Activated gamma-delta T cell (primary cell): Measurements from ENCODE around the gene TANGO2.

Experiments
- DNase-seq: peaks from one replicate; lab custom pipeline; 2025; lab: John Stamatoyannopoulos, UW

TANGO2 gene

DNA sequence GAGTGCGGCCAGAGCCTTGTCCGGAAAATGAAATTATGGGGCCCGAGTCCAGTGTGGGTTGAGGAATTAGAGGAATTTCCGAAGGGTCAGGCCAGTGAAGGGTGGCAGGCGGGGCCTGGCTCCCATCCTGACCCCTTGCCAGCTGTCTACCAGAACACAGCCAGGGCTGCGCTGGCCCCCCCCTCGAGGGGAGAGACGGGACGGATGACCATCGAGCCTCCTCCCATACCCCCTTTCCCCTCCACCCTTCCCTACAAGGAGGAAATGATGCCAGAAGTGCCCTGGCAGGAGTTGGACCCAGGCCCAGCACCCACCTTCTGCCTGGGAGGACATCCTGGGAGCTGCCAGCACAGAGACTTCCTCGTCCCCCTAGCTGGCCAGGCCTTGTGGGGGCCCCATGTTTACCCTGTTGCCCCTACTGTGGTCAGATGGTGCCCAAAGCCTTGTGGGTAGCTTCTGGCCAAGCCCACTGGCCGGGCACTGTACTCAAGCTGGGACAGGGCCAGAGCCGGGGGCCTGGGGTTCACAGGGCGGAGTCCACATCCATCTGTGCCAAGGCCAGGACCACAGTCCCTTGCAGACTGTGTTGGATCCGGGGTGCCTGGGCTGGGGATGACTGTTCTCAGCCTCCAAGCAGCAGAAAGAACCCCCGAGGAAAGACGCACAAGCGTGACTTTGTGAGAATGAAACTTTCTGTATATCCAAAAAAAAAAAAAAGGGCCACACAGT, 25.1 kb upstream of the TANGO2 start:
- no peak for DNase-seq

DNA sequence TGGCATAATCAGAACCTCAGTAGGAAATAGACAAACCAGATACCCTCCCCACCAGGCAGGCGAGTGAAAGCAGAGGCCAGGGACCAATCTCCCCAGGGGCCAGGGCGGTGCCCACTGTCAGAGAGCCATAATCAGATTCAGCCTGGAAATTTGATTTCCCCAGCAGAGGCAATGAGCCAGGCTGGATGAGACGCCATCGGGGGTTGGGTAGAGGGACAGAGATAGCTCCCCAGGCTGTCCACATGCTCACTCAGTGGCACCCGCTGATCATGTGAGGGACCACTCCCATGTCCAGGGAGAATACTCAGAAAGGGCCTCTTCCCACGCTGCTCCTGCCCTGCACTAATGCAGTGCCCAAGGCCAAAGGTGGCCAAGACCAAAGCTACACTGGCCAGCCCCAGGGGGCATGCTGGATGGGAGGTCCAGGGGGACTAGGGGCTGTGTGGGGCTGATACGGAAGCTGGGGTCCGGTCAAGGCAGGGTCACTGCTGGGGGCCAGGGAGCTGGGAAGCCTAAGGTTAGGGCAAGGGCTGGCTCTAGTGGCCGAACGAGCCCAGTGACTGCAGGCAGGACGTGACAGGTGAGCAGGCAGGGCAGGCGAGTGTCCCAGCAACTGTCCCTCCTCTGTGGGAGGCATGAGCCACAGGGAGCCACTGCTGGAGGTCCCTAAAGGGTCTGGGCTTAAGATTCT, 24.1 kb upstream of the TANGO2 start:
- no peak for DNase-seq

DNA sequence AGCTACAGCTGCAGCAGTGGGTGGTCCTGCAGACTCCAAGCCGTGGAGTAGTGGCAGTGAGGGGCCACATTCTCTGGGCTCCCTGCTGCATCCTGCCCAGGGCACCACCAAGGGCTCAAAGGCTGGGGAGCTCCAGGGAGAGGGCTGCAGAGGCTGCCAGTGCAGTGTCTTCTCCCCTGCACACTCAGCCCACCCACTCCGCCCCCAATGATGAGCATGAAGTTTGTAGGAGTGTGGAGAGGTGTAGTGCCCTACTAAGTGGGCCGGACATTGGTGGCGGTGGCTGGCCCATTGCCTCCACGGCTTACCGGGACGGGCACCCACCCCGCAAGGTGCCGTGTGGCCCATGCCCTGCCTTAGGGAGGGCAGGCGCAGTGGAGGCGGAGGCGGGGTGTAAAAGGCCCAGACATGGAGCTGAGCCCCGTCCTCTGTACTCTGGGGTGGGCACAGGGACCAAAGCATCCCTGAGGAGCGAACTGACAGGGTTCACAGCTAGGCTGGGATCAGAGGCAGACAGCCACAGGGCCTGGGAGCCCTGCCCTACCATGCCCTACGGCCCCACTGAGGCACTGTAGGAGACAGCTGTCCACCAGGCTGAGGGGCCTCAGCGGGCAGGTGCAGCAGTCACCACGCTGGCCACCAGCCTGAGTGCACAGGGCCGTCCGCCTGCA, 23.2 kb upstream of the TANGO2 start:
- DNase-seq: no peak

DNA sequence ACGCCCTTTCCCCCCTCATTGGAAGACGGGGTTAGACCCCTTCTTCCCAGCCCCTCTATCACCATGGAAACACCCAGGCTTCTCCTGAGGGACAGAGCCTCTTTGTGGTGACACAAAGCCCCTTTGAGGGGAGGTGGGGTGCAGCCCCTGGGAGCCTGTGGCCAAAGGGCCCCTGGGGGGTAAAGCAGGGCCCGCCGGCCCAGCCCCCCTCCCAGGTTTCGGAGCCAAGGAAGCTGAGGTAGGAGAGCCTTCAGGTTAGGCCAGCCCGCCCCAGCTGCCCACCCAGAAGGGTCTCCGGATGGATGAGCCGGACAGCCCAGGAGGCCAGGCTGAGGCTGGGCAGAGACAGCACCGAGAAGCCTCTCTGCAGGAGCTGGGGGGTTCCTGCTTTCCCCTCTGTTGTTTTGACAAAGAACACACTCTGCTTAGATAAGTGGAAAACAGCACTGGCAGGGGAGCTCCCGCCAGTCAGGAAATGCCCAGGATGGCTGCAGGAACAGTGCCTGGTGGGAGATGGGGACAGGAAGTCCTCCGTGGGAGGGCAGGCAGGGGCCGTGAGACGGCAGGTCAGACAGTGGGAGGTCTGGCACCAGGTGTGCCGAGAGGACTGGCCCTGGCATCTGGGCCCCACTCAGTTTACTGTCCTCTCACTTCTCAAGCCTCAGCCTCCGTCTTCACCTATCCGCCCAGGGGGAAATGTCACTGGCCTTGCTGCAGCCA, 22.5 kb upstream of the TANGO2 start:
- no peak for DNase-seq

DNA sequence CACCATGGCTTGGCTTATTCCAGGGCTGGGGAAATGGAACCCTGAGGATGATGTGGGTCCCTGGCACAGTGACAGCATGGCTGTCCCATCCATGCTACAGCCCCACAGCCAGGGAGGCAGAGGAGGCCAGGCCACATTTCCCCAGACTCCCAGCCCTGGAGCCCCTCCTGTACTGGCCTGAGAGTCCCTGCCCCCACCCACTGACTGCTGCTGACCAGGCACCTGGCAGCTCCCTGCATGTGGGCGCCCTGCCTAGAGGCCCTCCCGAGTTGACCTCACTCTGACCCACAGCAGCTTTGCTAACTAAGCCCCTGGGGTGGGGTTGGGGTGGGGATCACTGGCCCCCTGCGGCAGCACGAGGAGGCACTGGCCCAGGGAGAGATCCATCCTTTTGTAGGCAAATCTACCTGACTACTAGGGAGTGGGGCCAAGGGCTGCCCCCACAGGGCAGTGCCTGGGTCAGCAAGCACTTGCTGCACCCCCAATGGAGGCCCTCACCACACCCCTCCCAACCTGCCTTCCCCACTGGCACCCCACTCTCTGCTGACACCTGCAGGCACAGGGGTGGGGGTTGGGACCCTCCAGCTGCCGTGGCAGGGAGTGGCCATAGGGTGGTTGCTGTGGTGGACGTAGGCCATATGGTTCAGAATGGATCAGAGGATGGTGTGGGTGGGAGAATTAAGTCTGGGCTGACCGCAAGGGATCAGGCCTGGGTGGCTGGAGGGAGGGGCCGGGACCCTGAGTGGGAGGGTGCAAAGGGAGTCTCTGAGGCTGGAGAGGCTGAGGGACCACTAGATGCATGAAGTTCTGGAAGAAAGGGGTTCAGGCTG, 21.7 kb upstream of the TANGO2 start:
- no peak for DNase-seq

DNA sequence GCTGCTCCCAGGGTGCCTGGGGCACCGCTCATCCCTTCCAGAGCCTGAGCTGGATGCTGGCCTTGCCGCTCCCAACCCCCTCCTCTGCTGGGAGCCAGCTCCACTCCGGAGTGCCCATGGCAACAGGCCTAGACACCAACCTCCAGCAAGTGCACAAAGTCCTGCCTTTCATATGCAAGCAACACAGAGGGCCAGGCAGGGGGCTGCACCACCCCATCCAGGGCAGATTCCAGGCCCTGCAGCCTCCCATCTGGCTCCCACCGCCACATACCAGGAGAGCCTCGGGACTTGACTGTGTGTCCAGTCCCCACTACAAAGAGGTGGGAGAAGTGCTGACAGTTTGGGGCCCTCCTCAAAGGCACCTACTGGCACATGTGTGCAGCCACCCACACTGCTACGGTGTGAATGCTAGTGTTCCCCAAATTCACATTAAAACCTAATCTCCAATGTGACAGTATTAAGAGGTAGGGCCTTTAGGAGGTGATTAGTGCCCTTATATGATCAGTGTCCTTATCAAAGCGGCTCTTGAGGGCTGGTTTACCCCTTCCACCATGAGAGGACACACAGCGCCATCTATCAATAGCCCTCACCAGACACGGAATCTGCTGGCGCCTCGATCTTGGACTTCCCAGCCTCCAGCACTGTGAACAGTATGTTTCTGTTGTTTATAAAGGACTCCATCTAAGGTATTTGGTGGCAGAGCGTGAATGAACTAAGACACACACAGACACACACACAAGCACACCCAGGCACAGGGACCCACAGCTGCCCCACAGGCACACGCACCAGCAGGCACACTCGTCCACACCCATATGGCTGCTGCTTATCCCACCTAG, 20.4 kb upstream of the TANGO2 start:
- no peak for DNase-seq

DNA sequence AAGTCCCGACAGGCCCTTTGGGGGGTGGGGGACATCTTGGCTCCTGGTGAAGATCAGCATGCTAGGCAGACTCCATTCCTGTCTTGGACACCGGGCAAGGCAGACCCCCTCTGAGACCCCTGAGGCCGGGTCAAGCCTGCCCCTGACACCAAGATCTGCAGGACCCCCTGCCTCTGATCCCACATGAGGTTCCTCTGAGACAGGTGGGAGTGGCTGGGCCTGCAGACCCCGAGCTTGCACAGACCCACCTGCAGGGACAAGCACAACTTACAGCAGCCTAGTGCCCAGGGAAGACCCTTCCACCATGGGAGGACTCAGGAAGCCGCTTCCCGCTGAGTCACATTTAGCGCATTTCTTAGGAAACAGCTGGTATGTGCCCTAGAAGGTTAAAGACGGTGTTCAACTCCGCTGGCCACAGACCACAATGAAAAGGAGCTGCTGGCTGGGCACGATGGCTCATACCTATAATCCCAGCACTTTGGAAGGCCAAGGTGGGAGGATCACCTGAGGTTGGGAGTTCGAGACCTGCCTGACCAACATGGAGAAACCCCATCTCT, 19.8 kb upstream of the TANGO2 start:
- no peak for DNase-seq

DNA sequence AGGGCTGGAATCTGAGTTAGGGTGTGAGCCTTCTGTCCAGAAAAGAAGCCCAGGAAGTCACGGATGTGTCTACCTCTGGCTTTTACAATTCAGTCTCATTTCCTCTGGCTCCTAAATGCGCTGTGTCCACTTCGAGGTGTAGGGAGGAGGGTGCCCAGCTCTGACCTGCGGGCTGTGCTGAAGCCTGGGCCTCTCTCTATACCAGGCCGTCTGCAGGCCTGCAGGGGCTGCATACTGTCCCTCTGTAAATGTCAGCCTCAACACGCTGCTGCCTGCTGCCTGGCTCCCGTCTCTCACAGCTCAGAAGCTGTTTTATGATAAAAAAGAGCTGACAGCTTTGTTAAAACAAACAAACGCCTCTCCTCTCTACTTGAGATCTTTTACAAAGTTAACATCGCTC, 18.8 kb upstream of the TANGO2 start:
- DNase-seq: no peak

DNA sequence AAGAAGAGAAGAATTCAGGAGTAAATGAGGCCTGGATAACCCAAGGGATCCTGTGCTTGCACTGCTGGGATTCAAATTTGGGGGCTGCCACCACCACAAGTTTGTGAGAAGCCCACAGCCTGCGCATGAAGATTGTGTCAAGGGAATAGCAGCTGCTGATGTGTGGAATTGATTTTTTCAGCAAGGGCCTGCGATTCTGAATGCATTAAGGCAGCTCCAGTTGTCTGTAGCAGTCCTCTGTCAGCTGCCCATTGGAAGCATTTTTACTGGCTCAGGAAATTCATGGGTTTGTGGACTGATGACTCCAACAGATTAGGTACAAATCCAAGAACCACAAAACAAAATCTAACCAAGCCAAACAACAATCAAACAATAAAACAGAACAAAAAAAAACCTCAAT, 18.3 kb upstream of the TANGO2 start:
- no peak for DNase-seq

DNA sequence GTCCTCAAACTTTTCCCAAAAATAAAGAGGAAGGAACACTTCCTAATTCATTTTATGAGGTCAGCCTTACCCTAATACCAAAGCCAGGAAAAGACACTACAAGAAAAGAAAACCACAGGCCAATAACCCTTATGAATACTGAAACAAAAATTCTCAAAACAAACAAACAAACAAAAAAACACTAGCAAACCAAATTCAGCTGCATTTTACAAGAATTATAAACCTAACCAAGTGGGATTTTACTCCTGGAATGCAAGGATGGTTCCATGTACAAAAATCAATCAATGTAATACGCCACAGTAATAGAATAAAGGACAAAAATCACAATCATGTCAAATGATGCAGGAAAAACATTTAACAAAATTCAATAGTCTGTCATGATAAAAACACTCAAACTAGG, 17.6 kb upstream of the TANGO2 start:
- DNase-seq: no peak

DNA sequence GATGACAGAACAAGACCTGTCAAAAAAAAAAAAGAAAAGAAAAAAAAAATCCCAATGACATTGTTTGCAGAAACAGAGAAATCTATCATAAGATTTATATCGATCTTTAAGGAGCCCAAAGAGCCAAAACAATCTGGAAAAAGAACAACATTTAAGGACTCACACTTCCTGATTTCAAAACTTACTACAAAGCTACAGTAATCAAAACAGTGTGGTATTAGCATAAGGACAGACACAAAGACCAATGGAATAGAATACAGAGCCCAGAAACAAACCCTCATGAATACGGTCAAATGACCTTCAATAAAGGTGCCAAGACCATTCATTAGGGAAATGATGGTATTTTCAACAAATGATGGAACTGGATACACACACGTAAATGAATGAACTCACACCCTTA, 16.4 kb upstream of the TANGO2 start:
- DNase-seq: no peak

DNA sequence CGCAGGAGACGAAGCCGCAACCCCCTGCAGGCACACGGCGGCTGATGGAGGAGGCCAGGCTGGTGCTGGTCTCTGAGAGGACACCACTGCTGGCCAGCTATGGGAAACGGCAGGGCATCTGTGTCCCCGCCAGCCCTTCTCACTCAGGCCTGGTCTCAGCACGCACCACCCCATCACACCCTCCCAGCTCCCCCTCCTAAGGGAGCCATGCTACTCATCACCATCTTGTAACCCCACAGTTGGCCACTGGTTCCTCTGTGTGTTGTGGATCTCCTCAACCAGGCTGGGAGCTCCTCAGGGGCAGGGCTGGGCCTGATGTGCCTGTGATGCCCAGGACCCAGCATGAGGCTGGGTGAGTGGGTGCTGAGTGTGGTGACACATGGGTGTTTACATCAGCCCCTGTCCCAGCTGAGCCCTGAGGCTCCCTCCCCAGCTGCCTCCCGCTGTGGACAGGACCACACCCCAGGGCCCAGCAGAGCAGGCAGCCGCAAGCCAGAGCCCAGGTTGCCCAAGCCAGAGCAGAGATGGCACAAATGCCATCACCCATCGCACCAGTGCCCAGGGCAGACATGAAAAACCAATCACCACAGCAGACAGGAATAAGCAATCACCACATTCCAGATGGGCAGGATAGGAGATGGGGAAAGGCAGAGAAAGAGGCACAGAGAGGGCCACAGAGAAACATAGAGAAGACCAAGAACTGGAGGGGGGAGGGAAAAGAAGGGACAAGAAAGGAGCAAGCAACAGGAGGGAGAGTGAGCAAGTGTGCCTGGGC, 12.5 kb upstream of the TANGO2 start:
- no peak for DNase-seq

DNA sequence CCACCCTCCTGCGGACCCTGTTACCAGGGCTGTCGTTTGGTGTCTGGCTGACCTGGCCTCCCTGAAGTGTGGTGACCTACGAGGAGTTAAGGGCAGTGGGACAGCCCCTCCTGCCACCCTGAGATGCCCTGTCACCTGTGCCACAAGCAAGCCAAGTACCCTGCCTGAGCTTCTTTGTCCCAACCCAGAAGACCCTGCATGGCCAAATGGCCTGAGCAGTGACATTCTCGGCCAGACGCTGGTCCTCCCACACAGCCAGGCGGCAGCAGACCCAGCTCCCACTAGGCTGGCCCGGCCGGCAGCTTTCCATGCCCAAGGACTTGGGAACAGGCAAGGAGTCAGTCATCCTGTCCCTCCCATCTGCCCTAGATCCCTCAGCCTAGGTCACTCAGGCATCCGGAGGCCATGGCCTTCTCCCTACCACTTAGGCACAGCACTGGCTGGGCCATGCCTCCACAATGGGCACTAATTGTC, 11.9 kb upstream of the TANGO2 start:
- no peak for DNase-seq

DNA sequence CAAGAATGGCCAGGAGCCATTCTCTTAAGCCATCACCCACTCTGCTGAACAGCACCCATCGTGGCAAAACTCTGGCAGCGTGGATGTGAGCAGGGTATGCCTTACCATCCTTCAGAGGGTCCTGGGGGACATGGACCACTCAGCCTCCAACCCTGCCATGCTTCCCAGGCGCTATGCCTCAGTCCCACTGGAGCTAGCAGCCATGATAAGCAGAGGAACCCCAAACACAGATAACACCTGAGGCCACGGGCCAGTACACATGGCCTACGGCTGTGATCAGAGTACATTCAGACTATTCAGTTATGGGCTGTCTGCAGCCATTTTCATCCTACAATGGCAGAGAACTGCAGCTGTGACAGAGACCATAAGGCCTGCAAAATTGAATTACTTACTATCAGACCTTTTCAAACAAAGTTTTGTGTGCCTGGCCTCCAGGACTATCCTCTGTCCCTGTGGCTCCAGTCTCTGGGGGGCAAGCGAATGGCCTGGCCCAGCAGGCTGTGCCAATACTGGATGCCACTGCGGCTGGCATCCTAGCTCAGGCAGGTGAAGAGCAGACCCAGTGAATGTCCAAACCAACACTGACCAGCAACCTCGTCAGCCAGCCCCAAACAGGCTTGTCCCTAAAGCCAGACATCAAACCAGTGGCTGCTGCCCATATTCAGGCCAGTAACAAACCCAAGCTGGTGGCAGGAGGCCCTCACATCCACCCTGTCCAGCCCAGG, 11.2 kb upstream of the TANGO2 start:
- DNase-seq: no peak

DNA sequence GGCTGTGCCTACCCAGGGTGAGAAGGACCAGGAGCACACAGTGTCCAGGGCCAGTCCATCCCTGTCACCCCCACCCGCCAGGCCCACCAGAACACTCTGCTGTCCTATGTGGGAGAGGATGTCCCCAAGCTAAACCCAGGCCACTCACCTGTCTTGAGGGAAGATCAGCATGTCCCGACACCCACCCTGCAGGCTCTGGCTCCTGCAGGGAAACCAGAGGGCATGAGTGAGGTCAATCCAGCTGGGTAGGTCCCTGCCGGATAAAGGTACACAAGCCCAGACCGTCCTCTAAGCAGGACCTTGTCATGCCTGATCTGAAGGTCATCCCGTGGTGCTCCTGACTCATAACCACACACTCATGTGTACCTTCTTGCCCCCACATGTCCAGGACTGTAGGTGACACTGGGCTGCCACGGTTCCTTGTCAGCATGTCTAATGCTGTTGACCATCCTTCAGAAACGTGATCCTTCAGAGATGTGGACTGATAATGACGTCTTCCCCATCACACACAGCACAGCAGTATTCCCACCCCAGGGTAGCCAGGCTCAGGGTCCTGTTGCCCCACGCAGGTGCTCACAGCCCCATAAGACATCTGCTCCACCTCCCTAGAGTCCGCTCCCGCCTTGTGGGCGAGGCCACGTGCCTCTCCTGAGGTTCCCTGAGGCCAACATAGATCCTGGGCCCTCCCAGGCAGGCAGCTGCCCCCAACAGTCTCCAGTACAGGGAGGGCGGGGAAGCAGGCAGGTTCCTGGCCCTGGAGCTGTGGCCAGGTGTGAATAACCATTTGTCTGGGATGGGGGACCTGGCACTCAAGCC, 10.4 kb upstream of the TANGO2 start:
- no peak for DNase-seq

DNA sequence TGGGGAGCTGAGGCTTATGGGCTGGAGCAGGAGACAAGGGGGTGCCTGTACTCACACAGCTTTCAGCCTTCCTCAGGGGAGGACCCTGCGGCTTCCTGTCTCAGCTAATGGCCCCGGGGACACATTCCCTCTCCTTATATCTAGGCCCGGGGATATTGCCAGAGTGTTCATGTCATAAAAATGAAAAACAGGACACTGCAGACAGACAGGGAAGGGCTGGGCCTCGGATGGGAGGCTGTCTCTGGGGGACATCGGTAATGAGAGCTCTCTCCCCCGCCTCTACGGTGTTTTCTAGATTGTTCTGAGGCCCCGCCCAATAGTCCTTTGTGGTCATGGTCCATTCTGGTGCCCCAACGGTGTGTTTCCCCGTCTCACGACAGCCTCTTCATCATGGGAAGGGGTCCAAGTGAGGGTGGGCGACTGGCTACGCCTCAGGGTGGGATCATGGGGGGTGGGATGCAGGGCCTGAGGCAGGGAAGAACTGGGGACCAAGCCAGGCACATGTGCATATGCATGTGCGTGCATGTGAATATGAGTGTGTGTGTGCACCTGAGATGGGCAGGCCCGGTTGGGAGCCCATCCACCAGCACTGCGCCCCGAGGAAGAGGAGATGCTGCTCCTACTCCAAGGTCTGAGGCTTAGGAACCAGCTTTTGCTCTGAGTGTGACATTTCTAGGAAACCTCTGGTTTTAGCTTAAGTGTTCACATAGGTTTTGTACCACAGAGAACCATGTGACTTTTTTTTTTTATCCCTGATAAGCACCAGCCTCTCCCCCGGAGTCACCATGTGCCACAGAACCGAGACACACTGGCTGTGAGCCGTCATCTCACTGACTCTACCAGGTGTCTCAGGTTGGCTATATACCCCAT, 9.6 kb upstream of the TANGO2 start:
- no peak for DNase-seq
